ENCODE measurements around the gene OR10J4. TPM values are rescaled to one million over a fixed set of nuclear protein-coding genes. Genes with fewer than 3 reads are reported as not detected.
"Not testable (repeated sequence)": the region's sequence is repeated elsewhere in the genome, so short reads cannot be mapped to it uniquely, and the experiment has no call there.

The OR10J4 gene
- polyA plus RNA-seq, 2 of the 4 experiments (the other 2 are of a cell fraction): not detected

- FAIRE-seq (no peak), ATAC-seq (no peak)
- CTCF ChIA-PET: no interaction called here
Measured at GRCh38 chr1:159444511-159444910, 12.5 kb downstream of the OR10J4 start.

DNA sequence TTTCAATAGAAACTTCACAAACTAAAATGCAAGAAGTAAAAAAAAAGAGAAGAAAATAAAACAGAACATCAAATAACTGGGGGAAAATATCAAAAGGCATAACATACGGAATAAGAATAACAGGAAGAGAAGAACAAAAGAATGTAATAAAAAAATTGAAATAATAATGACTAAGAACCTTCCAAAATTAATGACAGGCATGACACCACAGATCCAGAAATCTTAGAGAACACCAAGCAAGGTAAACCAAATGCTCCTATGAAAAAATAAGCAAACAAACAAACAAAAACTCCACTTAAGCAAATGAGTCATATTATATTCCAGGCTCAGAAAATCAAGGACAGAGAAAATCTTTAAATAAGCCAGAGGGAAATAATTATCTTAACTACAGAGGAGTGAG is 16.2 kb downstream of the OR10J4 start:
- Histone ChIP-seq H3K4me2 (no peak overlapping the region), H3K9me3 (0 out of 3 replicates have a peak, but pooled peaks cover 4% of the 10 kb centered on the region), H3K4me1 (peaks cover 7% of the 10 kb centered on the region; the same call in 2 of the 3 replicates), H3K27ac (no peak overlapping the region), H3K4me3 (no peak overlapping the region)
- ChIA-PET CTCF (no interaction called here), POLR2A (no interaction called here)
- TF ChIP-seq GATA3 (IDR thresholded peaks at IDR 0.05; ENCODE audit: borderline replicate concordance) (no peak), PHF8 (IDR thresholded peaks at IDR 0.05; ENCODE audit: borderline replicate concordance, low read depth) (no peak), EHF (CRISPR knock-in tag; IDR thresholded peaks at IDR 0.05) (no peak), BHLHE40 (IDR thresholded peaks at IDR 0.05; ENCODE audit: low read depth, low read length) (no peak), MYC (IDR thresholded peaks at IDR 0.05; ENCODE audit: borderline replicate concordance, low read length) (no peak), POLR2AphosphoS2 (conservative IDR thresholded peaks at IDR 0.05; ENCODE audit: low read length) (no peak), TFCP2L1 (CRISPR knock-in tag; IDR thresholded peaks at IDR 0.05) (no peak), EHMT2 (IDR thresholded peaks at IDR 0.05; ENCODE audit: low read depth) (no peak), TP53 (CRISPR knock-in tag; IDR thresholded peaks at IDR 0.05) (no peak), HOXA7 (CRISPR knock-in tag; IDR thresholded peaks at IDR 0.05) (no peak), FOSB (CRISPR knock-in tag; IDR thresholded peaks at IDR 0.05) (no peak), SMC3 (IDR thresholded peaks at IDR 0.05) (no peak)
- TF ChIP-seq, protein P1, sequence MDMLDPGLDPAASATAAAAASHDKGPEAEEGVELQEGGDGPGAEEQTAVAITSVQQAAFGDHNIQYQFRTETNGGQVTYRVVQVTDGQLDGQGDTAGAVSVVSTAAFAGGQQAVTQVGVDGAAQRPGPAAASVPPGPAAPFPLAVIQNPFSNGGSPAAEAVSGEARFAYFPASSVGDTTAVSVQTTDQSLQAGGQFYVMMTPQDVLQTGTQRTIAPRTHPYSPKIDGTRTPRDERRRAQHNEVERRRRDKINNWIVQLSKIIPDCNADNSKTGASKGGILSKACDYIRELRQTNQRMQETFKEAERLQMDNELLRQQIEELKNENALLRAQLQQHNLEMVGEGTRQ (IDR thresholded peaks at IDR 0.05): no peak
- TF ChIP-seq, protein P2, sequence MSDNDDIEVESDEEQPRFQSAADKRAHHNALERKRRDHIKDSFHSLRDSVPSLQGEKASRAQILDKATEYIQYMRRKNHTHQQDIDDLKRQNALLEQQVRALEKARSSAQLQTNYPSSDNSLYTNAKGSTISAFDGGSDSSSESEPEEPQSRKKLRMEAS (IDR thresholded peaks at IDR 0.05): no peak
- TF ChIP-seq, protein P3, sequence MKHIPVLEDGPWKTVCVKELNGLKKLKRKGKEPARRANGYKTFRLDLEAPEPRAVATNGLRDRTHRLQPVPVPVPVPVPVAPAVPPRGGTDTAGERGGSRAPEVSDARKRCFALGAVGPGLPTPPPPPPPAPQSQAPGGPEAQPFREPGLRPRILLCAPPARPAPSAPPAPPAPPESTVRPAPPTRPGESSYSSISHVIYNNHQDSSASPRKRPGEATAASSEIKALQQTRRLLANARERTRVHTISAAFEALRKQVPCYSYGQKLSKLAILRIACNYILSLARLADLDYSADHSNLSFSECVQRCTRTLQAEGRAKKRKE (CRISPR knock-in tag; IDR thresholded peaks at IDR 0.05; ENCODE audit: low read depth): no peak
- TF ChIP-seq, protein P4, sequence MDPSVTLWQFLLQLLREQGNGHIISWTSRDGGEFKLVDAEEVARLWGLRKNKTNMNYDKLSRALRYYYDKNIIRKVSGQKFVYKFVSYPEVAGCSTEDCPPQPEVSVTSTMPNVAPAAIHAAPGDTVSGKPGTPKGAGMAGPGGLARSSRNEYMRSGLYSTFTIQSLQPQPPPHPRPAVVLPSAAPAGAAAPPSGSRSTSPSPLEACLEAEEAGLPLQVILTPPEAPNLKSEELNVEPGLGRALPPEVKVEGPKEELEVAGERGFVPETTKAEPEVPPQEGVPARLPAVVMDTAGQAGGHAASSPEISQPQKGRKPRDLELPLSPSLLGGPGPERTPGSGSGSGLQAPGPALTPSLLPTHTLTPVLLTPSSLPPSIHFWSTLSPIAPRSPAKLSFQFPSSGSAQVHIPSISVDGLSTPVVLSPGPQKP (IDR thresholded peaks at IDR 0.05; ENCODE audit: low read depth, low read length): no peak
- TF ChIP-seq, protein P5, sequence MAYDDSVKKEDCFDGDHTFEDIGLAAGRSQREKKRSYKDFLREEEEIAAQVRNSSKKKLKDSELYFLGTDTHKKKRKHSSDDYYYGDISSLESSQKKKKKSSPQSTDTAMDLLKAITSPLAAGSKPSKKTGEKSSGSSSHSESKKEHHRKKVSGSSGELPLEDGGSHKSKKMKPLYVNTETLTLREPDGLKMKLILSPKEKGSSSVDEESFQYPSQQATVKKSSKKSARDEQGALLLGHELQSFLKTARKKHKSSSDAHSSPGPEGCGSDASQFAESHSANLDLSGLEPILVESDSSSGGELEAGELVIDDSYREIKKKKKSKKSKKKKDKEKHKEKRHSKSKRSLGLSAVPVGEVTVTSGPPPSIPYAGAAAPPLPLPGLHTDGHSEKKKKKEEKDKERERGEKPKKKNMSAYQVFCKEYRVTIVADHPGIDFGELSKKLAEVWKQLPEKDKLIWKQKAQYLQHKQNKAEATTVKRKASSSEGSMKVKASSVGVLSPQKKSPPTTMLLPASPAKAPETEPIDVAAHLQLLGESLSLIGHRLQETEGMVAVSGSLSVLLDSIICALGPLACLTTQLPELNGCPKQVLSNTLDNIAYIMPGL (CRISPR knock-in tag; IDR thresholded peaks at IDR 0.05; ENCODE audit: borderline replicate concordance): no peak
- ATAC-seq (no peak), FAIRE-seq (no peak), DNase-seq (ENCODE audit: low read depth in 1 of 2, low spot score in 1 of 2) (no peak)
- WGBS (ENCODE audit: missing lambda C conversion rate): 43% methylated on average over 1 of the region's 1 CpG

More at GRCh38 chr1:159444511-159444910, 12.5 kb downstream of the OR10J4 start:
- Histone ChIP-seq H3K4me3 (no peak overlapping the region), H3K4me1 (peaks cover 15% of the 10 kb centered on the region; the same call in 2 of the 3 replicates), H3K4me2 (peak overlapping the region; percentile 23; the same call in 1 of the 3 replicates), H3K9me3 (no peaks in the 10 kb centered on the region), H3K27ac (peak overlapping the region in 1 of 2 experiments; percentile 49; a peak in 1 of 6 replicates)
- no peak for DNase-seq (ENCODE audit: low read depth in 1 of 2, low spot score in 1 of 2)
- TF ChIP-seq, protein P6, sequence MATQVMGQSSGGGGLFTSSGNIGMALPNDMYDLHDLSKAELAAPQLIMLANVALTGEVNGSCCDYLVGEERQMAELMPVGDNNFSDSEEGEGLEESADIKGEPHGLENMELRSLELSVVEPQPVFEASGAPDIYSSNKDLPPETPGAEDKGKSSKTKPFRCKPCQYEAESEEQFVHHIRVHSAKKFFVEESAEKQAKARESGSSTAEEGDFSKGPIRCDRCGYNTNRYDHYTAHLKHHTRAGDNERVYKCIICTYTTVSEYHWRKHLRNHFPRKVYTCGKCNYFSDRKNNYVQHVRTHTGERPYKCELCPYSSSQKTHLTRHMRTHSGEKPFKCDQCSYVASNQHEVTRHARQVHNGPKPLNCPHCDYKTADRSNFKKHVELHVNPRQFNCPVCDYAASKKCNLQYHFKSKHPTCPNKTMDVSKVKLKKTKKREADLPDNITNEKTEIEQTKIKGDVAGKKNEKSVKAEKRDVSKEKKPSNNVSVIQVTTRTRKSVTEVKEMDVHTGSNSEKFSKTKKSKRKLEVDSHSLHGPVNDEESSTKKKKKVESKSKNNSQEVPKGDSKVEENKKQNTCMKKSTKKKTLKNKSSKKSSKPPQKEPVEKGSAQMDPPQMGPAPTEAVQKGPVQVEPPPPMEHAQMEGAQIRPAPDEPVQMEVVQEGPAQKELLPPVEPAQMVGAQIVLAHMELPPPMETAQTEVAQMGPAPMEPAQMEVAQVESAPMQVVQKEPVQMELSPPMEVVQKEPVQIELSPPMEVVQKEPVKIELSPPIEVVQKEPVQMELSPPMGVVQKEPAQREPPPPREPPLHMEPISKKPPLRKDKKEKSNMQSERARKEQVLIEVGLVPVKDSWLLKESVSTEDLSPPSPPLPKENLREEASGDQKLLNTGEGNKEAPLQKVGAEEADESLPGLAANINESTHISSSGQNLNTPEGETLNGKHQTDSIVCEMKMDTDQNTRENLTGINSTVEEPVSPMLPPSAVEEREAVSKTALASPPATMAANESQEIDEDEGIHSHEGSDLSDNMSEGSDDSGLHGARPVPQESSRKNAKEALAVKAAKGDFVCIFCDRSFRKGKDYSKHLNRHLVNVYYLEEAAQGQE (IDR thresholded peaks at IDR 0.05): no peak
- POLR2A ChIA-PET: no interaction called here

- H3K27ac ChIP-seq; DNase-seq (ENCODE audit: low read depth in 1 of 2, low spot score in 1 of 2); H3K4me3 ChIP-seq; FAIRE-seq; ATAC-seq; H3K9me3 ChIP-seq; POLR2A ChIA-PET; CTCF ChIA-PET; H3K4me1 ChIP-seq; H3K4me2 ChIP-seq: not testable (repeated sequence)
- no CpG with 5 or more reads among the region's 23 CpGs for WGBS (ENCODE audit: missing lambda C conversion rate)
Measured at GRCh38 chr1:159449605-159450004, 17.6 kb downstream of the OR10J4 start.
